Stimulated activated CD8-positive, alpha-beta memory T cell treated with anti-CD3 and anti-CD28 coated beads, Interleukin-7, amount 100 ng/mL, for 1 hour (primary cell): ENCODE data around the gene MS4A6E.
"Not testable (repeated sequence)": the region's sequence is repeated elsewhere in the genome, so short reads cannot be mapped to it uniquely, and the experiment has no call there.

Experiments used
- DNase-seq, 2 donors: peaks; one replicate each; pipeline ENCODE4 v3.0.0-alpha.2; 2020; ENCODE audit warnings: low read depth in 2 of 2

MS4A6E gene

DNA sequence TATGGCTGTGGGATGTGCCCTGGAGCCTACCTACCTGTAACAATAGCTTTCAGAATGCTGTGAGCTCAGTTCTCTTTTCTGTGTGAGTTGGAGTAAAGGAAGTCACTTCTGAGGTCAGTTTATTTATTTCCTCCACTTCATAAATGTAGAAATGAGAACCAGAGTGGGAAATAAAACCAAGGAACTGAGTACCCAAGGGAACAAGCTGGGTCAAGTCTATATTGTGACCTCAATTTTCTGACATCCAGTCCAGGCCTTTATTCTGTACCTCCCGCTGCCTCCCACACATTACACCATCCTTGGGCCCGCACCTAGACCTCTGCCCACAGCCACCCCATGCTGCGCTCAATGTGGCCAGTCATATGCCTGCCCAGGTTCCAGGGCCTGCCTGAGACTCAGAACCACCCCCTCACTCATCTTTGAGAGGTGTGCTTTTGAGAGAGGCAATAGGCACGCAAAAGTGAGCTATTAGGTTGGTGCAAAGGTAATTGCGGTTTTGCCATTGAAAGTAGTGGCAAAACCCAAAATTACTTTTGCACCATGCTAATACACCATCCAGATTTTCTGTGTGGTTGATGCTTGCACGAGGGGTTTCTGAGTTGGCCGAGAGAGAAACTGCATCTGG is 9.8 kb downstream of the MS4A6E start:
- DNase-seq, result no peak

DNA sequence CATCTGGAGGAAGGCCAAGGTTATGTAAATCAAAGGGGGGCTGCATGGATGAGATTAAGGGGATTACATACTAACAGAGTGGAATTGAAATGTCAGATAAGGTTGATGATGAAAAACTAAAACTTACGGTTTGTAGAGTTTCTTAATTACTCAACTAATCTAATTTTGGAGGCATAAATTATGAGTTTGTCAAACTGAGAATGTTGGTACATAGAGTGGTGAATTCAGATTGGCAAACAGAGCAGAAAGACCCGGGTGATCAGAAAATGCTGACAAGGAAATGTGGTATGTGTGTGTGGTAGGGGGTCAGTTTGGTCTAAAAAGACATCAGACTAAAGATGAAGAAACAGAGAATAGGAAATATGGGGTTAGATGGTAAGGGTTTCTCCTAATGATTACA is 11.0 kb downstream of the MS4A6E start:
- DNase-seq, result no peak

DNA sequence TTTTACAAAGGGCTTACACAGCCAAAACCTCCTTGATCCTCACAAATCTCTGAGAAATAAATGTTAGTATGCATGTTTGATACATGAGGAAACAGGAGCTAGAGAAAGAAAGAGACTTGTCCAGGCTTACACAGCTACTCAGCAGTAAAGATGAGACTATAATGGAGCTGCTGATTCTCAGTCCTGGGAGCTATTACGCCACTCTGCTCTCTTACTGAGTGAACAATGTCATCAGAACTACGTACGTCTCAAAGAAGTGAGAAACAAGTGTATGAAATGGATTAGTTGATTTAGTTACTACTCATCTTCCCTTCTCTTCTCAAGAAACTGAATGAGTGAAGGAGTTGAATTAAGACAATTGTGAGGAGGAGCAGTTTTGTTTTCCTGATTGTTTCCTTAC is 12.3 kb downstream of the MS4A6E start:
- DNase-seq, result no peak

DNA sequence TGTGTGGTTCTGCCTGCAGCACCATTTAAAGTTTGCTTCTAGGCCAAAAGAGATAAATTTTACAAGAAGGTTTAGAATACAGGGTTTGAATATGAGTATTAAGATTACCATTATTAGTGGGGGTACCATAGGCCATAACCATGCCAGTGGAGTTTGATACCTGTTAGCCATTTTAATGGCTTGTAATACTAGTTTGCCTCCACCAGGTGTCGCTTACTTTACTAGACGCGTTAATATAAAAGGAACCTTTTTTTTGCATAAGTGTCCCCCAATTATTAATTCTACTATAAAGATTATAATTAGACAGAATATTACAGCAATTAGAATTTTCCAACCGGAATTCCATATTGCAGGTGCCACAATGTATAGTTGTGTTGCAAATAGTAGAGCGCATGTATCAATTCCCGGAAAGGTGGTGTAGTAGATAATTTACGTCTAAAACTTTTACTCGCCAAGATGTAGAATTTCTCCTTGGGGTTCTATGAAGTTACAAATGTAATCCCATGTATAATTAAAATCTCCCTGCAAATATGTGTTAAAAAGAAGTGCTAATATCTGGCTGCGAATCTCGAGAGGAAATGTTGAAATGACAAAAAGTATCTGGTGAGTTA is 16.1 kb downstream of the MS4A6E start:
- DNase-seq, result no peak

DNA sequence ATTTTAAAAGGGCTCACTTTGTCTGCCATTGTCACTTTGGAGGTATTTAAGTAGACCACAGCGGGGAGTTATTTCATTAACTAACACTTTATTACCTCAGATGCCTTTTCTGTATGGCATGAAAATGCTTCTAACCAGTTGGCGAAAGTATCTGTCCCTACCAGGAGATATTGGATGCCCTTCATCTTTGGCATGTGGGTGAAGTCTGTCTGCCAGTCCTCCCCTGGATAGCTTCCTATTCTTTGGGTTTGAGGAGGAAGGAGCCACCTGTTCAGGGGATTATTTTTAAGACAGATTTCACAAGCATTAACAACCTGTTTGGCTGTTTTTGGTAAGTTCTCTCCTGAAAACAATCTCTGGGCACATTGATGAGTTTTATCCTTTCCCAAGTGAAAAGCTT is 17.1 kb downstream of the MS4A6E start:
- DNase-seq, result no peak

DNA sequence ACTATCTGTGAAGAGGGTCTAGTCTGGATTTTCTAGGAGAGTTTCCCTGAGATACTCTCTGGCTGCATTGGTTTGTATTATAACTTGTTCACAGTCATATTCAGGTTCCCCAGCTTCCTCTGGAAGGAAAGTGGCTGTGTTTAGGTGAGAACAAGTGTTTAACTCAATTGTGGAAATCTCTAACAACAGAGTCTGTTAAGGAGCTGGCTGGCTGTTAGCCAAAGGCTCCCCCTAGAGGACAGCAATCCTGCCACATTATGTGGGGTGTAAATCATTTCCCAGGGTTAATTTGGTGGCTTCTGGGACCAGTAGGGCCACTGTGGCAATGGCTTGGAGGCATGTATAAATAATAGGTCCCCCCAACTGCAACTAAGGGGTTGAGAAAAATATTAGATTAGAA is 18.4 kb downstream of the MS4A6E start:
- no peak for DNase-seq

DNA sequence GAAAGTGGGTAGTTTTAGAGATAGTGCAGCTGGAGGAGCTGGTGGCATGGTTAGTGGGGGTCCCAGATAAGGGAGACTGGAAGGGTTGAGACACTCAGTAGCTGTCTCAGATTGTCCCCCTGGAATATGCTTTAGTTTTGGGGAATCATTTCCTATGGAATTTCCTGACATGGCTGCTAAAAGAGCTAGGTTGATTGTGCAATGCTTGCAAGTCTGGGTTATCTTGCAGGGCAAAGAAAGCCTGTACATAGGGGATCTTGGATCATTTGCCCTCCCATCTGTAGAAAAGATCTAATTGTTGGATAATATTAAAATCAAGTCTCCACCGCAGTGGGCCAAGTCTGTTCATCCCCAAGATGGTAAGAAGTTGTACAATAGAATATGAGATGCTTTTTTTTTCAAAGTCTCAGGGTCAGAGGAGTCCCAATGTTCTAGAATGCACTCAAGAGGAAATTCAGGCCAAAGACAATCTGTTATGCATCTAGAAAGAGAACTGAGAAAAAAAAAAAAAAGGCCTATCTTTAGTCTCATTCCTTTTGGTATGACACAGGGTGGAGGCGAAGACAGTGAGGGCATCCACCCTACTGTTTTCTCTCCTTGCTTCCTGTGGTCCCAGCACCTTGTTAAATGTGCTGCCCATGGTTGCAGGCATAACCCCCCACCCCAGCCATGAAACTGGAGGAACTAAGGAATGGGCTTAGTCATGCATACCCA is 20.2 kb downstream of the MS4A6E start:
- DNase-seq, result no peak

DNA sequence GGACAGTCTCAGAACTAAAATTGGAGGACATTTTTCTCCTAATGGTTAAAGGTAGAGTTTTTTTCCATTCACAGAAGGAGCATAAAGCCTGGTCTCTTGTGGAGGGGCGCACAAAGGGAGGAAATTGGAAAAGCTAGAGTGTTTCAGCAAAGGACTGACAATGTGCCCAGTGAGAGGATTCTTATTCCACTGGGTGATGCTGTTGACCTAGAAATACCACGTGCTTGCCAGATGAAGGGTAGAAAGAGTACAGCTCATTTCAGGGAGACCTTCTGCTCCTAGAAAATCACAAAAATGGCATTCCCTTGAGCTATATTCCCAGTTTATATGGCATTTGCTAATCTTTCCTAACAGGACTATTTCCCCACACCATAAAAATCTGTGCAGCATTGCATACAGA is 21.1 kb downstream of the MS4A6E start:
- no peak for DNase-seq

DNA sequence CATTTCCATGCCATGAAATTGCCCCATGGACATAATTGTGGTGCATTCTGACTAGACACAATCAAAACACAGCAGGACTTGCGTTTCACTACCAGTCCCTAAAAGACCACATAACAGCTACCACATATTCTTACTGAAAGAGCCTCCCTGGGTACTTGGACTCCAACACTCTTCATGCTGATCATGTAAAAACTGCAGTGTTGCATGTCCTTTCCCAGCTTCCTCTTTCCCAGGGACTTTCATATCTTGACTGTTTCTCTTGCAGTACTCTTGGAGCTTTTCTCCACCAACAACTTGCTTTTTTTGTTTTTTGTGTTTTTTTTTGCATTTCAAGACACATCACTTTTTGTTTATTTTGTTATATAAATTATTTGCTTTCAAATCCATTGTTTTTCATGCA is 22.9 kb downstream of the MS4A6E start:
- no peak for DNase-seq

DNA sequence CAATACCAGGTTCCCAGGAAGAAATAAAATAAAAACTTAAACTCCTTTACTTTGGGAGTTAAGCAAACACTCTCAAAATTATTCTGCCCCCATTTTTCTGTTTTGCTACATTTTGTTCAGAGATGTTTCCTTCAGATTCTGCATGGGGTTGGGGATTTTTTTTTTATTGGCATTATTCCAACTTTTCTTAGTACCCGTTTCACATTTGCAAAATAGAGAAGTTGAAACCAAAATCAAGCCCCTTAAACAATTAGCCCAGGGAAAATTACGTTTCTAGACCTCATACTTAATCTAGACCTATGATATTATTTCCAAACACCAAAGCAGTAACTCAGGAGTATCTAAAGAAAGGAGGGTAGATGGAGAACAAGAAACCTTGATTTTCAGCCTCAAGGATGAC is 30.7 kb downstream of the MS4A6E start:
- no peak for DNase-seq

DNA sequence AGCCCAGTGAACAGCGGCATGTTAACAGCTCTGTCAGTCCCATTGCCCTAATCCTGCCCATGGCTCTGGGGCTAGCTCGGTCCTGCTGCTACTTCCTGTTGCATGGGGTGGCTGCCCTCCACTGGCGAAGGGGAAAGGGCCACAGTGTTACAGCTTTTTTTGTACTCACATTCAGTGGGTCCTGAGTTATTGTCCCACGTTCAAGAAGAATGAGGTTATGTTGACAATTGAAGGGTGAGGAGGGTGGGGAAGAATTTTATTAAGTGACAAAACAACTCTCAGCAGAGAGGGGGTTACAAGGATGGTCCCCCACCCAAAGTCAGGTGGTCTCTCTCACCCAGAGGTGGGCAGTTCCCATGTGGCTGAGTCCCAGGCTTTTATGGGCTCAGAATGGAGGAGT is 33.6 kb downstream of the MS4A6E start:
- no peak for DNase-seq

DNA sequence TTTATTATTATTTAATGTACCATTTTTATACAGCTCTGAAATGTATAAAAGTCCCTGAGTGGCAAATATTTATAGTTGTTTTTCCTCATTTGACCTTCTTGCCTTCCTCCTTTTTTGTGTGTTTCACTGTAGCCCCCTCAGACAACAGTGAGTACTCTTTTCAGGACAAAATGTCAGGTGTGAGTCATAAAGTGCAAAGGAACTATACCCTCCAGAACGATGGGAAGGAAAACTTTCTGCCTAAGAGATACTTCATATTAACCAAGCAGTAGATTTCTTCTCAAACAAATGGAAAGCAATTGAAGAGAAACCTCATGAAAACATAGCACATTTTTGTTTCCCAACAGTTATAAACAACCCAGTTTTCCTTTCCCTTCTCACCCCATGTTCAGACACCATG is 35.2 kb downstream of the MS4A6E start:
- no peak for DNase-seq

DNA sequence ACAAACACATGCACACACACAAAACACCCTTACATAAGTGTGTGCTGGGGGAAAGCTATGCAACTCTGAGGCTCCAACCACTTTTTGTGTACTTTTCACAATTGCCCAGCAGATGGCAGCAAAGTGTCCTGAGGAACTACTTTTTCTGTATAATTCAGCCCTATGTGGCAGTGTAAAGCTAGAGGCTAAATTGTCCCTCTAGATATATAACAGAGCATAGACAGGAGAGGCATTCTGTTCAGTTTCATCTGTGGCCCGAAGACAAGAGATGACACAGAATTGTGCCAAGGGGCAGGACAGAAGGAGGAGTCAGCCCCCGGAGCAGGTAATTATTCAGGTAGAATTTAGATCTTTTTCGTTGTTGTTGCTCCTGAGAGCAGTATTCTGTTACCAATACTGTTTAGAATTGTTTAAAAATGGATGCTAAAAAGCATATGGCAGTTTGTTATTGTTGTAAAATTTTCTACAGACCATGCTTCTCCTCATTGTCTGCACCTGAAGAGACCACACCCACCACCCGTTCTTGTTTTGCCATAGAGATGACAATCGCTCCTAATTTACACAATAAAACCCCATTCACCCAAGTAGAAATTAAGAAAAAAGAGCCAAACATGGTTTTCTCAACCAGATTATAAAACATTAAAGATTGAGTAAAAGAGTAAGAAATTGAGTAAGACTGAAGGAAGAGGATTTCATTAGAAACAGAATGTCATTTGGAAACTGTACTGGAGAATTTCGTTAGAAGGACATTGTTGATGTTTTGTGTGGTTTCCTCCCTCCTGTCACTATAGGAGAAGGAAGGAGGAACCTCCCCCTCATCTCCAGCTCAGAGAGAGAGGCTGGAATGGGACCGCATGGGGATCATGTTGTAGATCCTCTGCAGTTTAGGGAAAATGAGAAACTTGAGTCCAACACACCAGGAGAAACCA is 36.8 kb downstream of the MS4A6E start:
- DNase-seq, result peak; percentile 14 to 23

DNA sequence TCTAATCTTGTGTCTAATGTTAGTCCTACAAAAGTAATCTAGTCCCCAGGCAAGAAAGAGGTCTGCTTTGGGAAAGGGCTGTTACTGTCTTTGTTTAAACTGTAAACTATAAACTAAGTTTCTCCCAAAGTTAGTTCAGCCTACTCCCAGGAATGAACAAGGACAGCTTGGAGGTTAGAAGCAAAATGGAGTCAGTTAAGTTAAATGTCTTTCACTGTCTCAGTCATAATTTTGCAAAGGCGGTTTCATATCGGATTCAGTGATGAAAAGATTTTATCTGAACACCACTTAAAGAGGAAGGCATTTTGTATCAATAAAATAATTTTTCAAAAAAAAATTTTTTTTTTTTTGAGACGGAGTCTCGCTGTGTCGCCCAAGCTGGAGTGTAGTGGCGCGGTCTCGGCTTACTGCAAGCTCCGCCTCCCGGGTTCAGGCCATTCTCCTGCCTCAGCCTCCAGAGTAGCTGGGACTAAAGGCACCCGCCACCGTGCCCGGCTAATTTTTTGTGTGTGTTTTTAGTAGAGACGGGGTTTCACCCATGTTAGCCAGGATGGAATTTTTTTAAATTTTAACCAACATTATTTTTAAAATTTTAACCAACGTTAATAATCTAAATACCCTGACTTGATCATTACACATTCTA is 39.3 kb downstream of the MS4A6E start:
- not testable (repeated sequence) for DNase-seq

DNA sequence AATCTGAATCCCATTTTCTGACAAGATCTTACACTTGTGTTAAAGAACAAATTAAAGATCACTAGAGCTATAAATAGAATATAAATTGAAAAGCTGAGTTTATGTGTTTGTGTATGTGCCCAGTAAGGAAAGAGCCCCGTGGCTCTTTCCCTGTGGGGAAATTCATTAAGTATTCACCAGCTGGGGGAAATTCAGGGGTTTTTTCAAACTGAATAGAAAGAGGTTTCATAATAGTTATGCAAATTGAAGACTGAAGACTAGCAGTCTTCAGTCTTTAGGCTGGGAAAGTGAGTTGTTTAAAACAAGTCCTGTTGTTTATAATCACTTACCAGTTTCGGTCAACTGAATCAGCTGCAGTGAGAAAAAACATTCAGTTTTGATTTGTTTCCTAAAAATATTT is 40.0 kb downstream of the MS4A6E start:
- DNase-seq, result no peak

DNA sequence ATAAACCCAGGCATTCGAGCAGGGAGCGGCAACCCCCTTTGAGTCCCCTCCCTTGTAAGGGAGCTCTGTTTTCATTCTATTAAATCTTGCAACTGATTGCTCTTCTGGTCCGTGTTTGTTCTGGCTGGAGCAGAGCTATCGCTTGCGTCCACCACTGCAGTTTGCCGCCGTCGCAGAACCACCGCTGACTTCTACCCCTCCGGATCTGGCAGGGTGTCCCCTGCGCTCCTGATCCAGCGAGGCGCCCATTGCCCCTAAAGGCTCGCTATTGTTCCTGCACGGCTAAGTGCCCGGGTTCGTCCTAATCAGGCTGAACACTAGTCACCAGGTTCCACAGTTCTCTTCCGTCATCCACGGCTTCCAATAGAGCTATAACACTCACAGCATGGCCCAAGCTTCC is 40.8 kb downstream of the MS4A6E start:
- no peak for DNase-seq

DNA sequence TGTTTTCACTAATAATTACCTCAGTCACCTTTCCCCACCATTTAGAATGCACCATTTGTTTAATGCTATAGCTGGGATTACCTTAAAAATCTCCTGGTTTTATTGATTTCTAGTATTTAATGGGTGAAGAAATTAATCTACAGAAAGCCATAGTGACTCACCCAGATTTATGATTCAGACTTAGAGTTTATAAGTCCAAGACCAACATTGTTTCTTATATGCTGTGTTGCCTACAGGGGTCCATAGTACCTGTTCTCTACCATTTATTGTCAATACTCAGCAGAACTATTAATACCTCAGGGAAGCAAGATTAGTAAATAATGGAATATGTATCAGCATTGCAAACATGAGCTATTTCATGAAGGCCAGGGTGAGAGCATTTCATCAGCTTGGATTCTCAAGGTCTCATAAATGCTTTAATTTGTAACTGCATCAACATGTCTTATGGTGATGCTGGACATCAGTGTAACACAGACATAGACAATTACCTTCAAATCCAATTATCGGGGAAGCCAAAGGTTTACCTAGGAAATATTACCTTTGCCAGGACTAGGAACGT is 43.3 kb downstream of the MS4A6E start:
- no peak for DNase-seq

DNA sequence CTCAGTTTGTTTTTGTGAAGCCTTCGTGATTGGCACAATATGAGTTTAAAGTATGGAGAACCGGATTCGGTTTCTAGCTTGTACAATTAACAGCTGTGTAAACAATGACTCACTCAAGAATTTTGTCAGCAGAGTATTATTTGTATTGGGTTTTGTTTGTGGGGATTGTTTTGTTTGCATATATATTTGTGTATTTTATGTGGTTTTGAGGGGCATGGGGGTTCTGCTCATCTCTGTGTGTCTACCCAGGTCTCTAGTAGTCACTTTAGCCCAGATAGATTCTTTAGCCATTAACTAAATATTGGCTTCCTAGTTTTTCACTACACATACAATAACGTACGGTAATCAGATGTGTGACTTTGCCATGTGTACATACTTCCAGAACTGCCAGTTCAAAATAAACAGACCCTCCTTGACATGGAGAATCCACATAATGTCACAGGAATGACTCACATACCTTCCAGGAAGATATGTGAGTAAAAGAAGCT is 43.8 kb downstream of the MS4A6E start:
- no peak for DNase-seq

DNA sequence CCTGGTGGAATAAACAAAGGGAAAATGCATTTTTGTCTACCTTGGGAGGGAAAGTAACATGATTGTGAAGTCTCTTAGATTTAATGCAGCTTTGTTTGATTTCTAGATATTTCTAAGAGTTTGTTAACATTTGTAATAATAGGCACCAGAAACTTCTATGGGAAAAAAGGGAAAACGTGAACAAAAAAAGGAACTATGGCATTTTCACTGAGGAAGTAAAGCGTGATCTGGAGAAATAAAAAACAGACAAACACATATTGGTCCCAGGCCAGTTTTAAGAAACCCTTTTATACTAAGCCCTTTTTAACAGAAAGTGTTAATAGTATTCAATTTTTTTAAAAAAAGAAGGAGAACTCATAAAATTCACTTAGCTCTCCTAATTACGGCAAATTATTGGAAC is 44.3 kb downstream of the MS4A6E start:
- no peak for DNase-seq

DNA sequence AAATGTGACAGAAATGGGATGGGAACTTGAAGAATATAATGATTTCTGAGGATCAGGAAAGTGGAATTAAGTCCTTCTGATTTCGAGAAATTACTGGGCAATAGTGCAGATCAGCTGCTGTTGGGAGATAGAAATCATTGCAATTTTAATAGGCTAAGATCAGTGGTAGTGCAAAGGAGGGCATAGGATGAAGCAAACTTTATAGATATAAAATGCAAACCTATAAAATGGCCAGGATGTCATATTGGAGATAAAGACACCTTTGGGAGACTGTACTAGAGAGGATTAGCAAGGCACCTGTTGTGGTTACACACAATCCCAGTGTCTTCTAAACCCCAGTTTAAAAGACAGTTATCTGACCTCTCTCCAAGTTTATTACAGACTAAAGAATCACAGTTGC is 44.8 kb downstream of the MS4A6E start:
- no peak for DNase-seq

DNA sequence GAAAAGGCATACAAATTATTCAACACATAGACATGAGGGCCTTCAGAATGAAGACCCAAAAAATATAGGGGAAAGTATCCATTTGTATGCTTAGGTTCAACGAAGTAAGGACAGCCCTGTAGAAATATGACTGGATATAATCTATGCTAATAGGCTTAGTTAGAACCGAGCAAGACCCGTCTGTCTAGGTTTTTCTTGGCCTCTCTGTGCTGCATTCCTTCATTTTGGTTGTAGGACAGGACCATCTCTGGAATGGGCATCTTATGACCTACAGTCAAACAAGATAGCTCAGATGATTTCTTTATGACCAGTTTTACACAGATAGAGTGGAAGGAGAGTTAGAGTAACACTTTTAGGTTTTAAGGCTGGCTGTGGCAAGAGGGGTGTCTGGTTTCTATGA is 45.7 kb downstream of the MS4A6E start:
- DNase-seq, result no peak
